Activated CD4-positive, alpha-beta T cell treated with anti-CD3 and anti-CD28 coated beads, Interleukin-2, amount 10 ng/mL, durations not matched to agents 24 days and 14 days (primary cell): ENCODE results near the gene CFAP20. TPM values are rescaled to one million over a fixed set of nuclear protein-coding genes. Genes with fewer than 3 reads are reported as not detected.

Experiments used
- DNase-seq: peaks from one replicate; pipeline ENCODE4 v3.0.0; 2022
- H3K27ac Mint-ChIP-seq: one replicate; pipeline ENCODE4 v1.8.0; 2022; ENCODE audit warnings: mild to moderate bottlenecking, mixed read lengths
- H3K27me3 Mint-ChIP-seq: one replicate; pipeline ENCODE4 v1.8.0; 2022; ENCODE audit warnings: mixed read lengths
- H3K36me3 Mint-ChIP-seq: one replicate; pipeline ENCODE4 v1.8.0; 2022; ENCODE audit warnings: low read depth, mild to moderate bottlenecking, mixed read lengths
- H3K4me1 Mint-ChIP-seq: one replicate; pipeline ENCODE4 v1.8.0; 2021; ENCODE audit warnings: mixed read lengths
- H3K4me3 Mint-ChIP-seq: one replicate; pipeline ENCODE4 v1.8.0; 2022; ENCODE audit warnings: mild to moderate bottlenecking, moderate library complexity, mixed read lengths
- H3K9me3 Mint-ChIP-seq: one replicate; pipeline ENCODE4 v1.8.0; 2021; ENCODE audit warnings: mixed read lengths
- intact Hi-C: fragments of 100-400 bp; cut with micrococcal nuclease; formaldehyde crosslinking; loops from one replicate; pipeline ENCODE4 v1.15.1; 2023
- total RNA-seq: library from RNA; stranded (reverse); gene quantifications from 2 replicates; pipeline ENCODE4 v1.2.3, GENCODE V29; 2022

Gene CFAP20
- total RNA-seq, 1 donor from 2014 or later = 62.7 TPM

DNA sequence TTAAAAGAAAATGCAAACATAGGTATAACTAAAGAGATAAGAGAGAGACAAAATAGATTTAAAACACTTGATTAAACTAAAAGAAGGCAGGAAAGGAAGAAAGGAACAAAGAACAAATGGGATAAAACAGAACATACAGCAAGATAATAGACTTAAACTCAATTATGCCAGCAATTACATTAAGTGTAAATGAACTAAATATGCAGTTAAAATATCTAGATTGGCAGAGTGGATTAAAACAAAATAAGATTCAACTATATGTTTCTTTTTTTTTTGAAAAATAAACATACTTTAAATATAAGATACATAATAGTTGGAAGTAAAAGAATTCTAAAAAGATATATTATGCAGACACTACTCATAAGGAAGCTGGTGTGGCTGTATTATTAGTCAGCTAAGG is 9.7 kb upstream of the CFAP20 start:
- H3K27me3 Mint-ChIP-seq = peaks cover 3% of the 10 kb centered on the region
- no peak overlapping the region for H3K4me3 Mint-ChIP-seq
- H3K4me1 Mint-ChIP-seq = no peaks in the 10 kb centered on the region
- H3K27ac Mint-ChIP-seq = no peak overlapping the region
- no peak for DNase-seq
- H3K9me3 Mint-ChIP-seq = peaks cover 7% of the 10 kb centered on the region
- peaks cover 1% of the 10 kb centered on the region for H3K36me3 Mint-ChIP-seq
- intact Hi-C loops = no loop called here

DNA sequence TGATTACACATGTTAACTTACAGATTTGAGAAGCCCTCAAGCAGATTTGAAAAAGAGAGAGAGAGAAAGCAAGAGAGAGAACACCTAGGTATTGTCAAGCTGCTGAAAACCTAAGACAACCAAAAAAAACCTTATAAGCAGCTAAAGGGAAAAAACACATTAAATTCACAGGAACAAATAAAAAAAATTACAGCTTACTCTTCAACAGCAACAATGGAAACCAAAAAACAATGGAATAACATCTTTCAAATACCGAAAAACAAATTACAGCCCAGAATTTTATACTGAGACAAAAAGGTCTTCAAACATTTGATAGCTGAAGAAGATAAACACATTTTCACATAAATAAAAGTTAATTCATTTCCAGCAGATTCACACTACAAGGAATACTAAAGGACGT is 8.4 kb upstream of the CFAP20 start:
- H3K4me3 Mint-ChIP-seq = no peak overlapping the region
- no peak overlapping the region for H3K27ac Mint-ChIP-seq
- peaks cover 1% of the 10 kb centered on the region for H3K36me3 Mint-ChIP-seq
- H3K27me3 Mint-ChIP-seq = peaks cover 3% of the 10 kb centered on the region
- no peaks in the 10 kb centered on the region for H3K4me1 Mint-ChIP-seq
- intact Hi-C loops = no loop called here
- DNase-seq = no peak
- H3K9me3 Mint-ChIP-seq = peaks cover 7% of the 10 kb centered on the region

GRCh38 chr16:58128711-58129096 is 477 bp downstream of the CFAP20 start:
- H3K27ac Mint-ChIP-seq = peak overlapping the region; percentile 73

GRCh38 chr16:58128181-58128631 is 975 bp downstream of the CFAP20 start:
- Mint-ChIP-seq H3K9me3 (no peaks in the 10 kb centered on the region), H3K4me1 (peaks cover 40% of the 10 kb centered on the region), H3K27ac (peak overlapping the region; percentile 73), H3K36me3 (peaks cover 5% of the 10 kb centered on the region), H3K4me3 (peak overlapping the region; percentile 80), H3K27me3 (no peaks in the 10 kb centered on the region)
- intact Hi-C loops = loop anchor here (2.0 to 10.0 kb wide), 3 partner anchors 124 to 607 kb away; partner anchors contain the start of genes GOT2, USB1 and ZNF319
- DNase-seq = peak; percentile 67

More at GRCh38 chr16:58128711-58129096, 477 bp downstream of the CFAP20 start:
- H3K4me1 Mint-ChIP-seq = peaks cover 39% of the 10 kb centered on the region
- no peaks in the 10 kb centered on the region for H3K9me3 Mint-ChIP-seq
- intact Hi-C loops = loop anchor here (1.0 to 10.0 kb wide), 7 partner anchors 70 to 606 kb away; partner anchors contain the start of genes CSNK2A2, GINS3, GOT2 and KATNB1
- DNase-seq = no peak
- H3K27me3 Mint-ChIP-seq = no peaks in the 10 kb centered on the region
- peak overlapping the region; percentile 80 for H3K4me3 Mint-ChIP-seq
- H3K36me3 Mint-ChIP-seq = peaks cover 5% of the 10 kb centered on the region

- H3K27ac Mint-ChIP-seq = peak overlapping the region; percentile 73
- no peaks in the 10 kb centered on the region for H3K27me3 Mint-ChIP-seq
- intact Hi-C loops = loop anchor here (2.0 to 10.0 kb wide), 3 partner anchors 125 to 607 kb away; partner anchors contain the start of genes GOT2, USB1 and ZNF319
- H3K4me3 Mint-ChIP-seq = peak overlapping the region; percentile 80
- no peaks in the 10 kb centered on the region for H3K9me3 Mint-ChIP-seq
- H3K36me3 Mint-ChIP-seq = peaks cover 5% of the 10 kb centered on the region
- H3K4me1 Mint-ChIP-seq = peaks cover 40% of the 10 kb centered on the region
- peak; percentile 62 for DNase-seq
Measured at GRCh38 chr16:58127634-58128033, 1.5 kb downstream of the CFAP20 start.

GRCh38 chr16:58127033-58127556 is 2.1 kb downstream of the CFAP20 start:
- Mint-ChIP-seq H3K36me3 (peaks cover 5% of the 10 kb centered on the region), H3K9me3 (no peaks in the 10 kb centered on the region), H3K4me1 (peaks cover 40% of the 10 kb centered on the region), H3K27me3 (no peaks in the 10 kb centered on the region), H3K4me3 (peak overlapping the region; percentile 80), H3K27ac (peak overlapping the region; percentile 73)
- intact Hi-C loops = loop anchor here (5.0 to 10.0 kb wide), 2 partner anchors 125 to 608 kb away; partner anchors contain the start of gene GOT2
- peak; percentile 80 for DNase-seq

DNA sequence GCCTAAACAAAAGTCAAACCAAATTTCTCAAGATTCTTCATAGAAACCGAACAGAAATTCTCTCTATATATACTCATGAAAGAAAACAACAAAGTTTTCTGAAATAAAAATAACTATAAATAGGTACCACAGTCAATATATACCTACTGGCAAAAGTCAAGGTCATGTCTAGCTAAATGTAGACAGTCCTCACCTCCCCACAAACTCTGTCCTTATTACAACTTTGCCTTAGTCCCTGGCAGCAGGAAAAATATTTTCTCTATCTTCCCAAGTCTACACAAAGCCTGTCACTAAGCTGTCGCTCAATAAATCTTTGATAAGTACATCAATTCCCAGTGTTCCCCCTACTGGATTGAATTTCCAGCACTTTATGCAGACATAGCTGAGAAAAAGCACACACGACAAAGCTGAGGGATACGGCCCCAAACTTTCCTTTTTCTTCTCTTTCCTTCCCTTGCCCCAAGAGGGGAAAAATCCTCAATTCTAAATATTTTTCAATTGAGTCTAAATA is 2.7 kb downstream of the CFAP20 start:
- H3K4me3 Mint-ChIP-seq = peak overlapping the region; percentile 80
- H3K4me1 Mint-ChIP-seq = peaks cover 46% of the 10 kb centered on the region

GRCh38 chr16:58125781-58126335 is 3.3 kb downstream of the CFAP20 start:
- Mint-ChIP-seq H3K4me1 (peaks cover 47% of the 10 kb centered on the region), H3K36me3 (peaks cover 5% of the 10 kb centered on the region), H3K4me3 (peak overlapping the region; percentile 4), H3K27ac (peak overlapping the region; percentile 2), H3K9me3 (no peaks in the 10 kb centered on the region), H3K27me3 (no peaks in the 10 kb centered on the region)
- no peak for DNase-seq
- intact Hi-C loops = loop anchor here (5.0 to 10.0 kb wide), 2 partner anchors 126 to 609 kb away; partner anchors contain the start of gene GOT2

More for the DNA sequence above, 2.7 kb downstream of the CFAP20 start:
- no peak for DNase-seq
- H3K27ac Mint-ChIP-seq = peak overlapping the region; percentile 73
- no peaks in the 10 kb centered on the region for H3K27me3 Mint-ChIP-seq
- intact Hi-C loops = loop anchor here (5.0 to 10.0 kb wide), 2 partner anchors 126 to 608 kb away; partner anchors contain the start of gene GOT2
- H3K36me3 Mint-ChIP-seq = peaks cover 5% of the 10 kb centered on the region
- no peaks in the 10 kb centered on the region for H3K9me3 Mint-ChIP-seq

- H3K27me3 Mint-ChIP-seq = no peaks in the 10 kb centered on the region
Measured at GRCh38 chr16:58125041-58125440, 4.1 kb downstream of the CFAP20 start.

DNA sequence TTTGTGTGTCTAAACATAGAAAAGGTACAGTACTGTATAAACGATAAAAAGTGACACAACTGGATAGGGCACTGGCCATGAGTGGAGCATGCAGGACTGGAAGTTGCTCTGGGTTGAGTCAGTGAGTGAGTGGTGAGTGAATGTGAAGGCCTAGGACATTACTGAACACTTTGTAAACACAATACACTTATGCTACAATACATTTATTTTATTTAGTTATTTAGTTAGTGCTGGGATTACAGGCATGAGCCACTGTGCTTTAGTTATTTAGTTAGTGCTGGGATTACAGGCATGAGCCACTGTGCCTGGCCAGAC is 4.6 kb downstream of the CFAP20 start:
- Mint-ChIP-seq H3K27ac (peak overlapping the region; percentile 20), H3K27me3 (no peaks in the 10 kb centered on the region), H3K4me1 (peaks cover 47% of the 10 kb centered on the region), H3K4me3 (no peak overlapping the region), H3K36me3 (peaks cover 5% of the 10 kb centered on the region), H3K9me3 (no peaks in the 10 kb centered on the region)
- intact Hi-C loops = loop anchor here (10.0 kb wide), 1 partner anchor 610 kb away; the partner anchor contains the start of gene GOT2
- no peak for DNase-seq

More at GRCh38 chr16:58125041-58125440, 4.1 kb downstream of the CFAP20 start:
- Mint-ChIP-seq H3K36me3 (peaks cover 5% of the 10 kb centered on the region), H3K9me3 (no peaks in the 10 kb centered on the region), H3K4me1 (peaks cover 47% of the 10 kb centered on the region), H3K27ac (no peak overlapping the region), H3K4me3 (no peak overlapping the region)
- DNase-seq = no peak
- intact Hi-C loops = loop anchor here (5.0 to 10.0 kb wide), 2 partner anchors 127 to 610 kb away; partner anchors contain the start of gene GOT2

DNA sequence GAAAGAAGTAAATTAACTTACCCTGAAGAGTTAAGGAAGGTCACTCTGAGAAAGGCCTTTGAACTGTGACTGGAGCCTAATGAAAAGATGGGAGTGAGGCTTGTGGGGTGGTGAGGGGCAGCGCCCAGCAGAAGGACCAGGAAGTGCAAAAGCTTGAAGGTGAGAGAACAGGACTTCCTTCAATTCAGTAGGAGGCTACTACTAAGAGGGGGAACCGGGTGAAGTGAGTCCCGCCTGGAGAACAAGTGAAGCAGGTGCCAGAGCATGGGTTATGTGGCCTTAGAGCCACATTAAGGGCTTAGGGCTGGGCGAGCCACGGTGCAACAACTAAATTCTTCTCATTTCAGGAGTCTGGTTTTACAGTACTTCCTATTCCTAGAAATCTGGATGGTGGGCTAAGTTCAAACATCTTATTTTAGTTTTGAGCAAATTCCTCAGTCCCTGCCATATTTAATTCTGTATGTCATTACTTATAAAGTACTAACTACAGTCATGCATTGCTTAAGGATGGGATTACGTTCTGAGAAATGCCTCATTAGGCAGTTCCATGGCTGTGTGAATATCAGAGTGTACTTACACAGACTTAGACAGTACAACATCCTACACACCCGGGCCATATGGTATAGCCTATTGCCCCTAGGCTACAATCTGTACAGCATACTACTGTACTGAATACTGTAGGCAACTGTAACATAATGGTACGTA is 5.1 kb downstream of the CFAP20 start:
- H3K27me3 Mint-ChIP-seq = no peaks in the 10 kb centered on the region
- peak overlapping the region; percentile 0 for H3K27ac Mint-ChIP-seq
- H3K4me1 Mint-ChIP-seq = peaks cover 47% of the 10 kb centered on the region
- H3K4me3 Mint-ChIP-seq = no peak overlapping the region
- intact Hi-C loops = loop anchor here (10.0 kb wide), 1 partner anchor 611 kb away; the partner anchor contains the start of gene GOT2
- peaks cover 5% of the 10 kb centered on the region for H3K36me3 Mint-ChIP-seq
- H3K9me3 Mint-ChIP-seq = no peaks in the 10 kb centered on the region
- no peak for DNase-seq

GRCh38 chr16:58121132-58121531 is 8.0 kb downstream of the CFAP20 start:
- no peak for DNase-seq
- no peak overlapping the region for H3K27ac Mint-ChIP-seq
- no peaks in the 10 kb centered on the region for H3K27me3 Mint-ChIP-seq
- no peak overlapping the region for H3K4me3 Mint-ChIP-seq
- H3K36me3 Mint-ChIP-seq = peaks cover 12% of the 10 kb centered on the region
- peaks cover 29% of the 10 kb centered on the region for H3K4me1 Mint-ChIP-seq
- no peaks in the 10 kb centered on the region for H3K9me3 Mint-ChIP-seq
- intact Hi-C loops = loop anchor here (10.0 kb wide), 1 partner anchor 614 kb away; the partner anchor contains the start of gene GOT2

DNA sequence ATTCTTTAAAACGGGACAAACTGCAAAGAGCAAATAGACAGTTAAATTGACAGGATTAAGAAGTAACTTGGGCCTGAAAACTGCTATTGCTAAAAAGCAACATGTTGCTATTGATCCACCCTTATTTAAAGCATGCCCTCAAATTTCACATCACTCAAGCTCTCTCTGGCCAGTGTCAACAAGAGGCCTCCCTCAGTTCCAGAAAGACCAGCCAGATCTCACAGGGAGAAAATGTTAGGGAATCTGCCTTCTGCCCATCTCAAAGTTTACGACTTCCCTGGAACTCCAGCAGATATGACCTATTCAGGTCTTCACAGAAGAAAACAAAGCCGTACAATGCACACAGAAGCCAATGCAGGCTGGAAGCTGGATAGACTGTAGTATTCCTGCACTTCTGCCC is 8.9 kb downstream of the CFAP20 start:
- H3K27ac Mint-ChIP-seq = no peak overlapping the region
- no peaks in the 10 kb centered on the region for H3K27me3 Mint-ChIP-seq
- no peaks in the 10 kb centered on the region for H3K9me3 Mint-ChIP-seq
- H3K36me3 Mint-ChIP-seq = peaks cover 17% of the 10 kb centered on the region
- peaks cover 23% of the 10 kb centered on the region for H3K4me1 Mint-ChIP-seq
- DNase-seq = no peak
- intact Hi-C loops = loop anchor here (10.0 kb wide), 1 partner anchor 615 kb away; the partner anchor contains the start of gene GOT2
- H3K4me3 Mint-ChIP-seq = no peak overlapping the region
